ENCODE results near the gene REV1.

DNA sequence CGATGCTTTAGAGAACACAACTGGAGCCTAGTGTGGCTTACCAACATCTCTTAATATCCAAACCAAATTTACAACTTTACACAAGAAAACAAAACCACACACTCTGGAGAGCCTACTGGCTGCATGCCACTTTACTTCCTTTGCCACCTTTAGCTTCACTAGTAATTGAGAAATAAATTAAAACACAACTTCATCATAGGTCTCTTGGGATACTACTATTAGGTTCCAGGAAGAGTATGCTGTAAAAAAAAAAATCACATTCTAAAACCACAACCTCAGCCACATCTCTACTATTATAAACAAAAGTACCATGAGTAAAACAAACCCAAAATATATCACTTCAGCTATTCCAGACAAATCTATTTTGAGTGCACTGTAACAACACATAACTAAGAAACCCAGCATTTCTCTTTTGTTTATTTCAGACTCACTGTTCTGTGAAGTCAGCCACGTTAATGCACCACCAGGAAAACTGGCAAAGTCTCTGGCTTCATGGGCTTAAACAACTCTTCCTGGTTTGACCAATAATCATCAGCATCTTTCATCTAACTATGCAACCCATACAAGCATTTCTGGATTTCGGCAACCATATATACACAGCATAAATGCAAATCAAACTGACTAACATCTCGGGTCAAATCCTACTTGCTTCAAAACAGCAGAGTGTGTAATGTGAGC, 59.1 kb downstream of the REV1 start:
- TF ChIP-seq, protein P1, sequence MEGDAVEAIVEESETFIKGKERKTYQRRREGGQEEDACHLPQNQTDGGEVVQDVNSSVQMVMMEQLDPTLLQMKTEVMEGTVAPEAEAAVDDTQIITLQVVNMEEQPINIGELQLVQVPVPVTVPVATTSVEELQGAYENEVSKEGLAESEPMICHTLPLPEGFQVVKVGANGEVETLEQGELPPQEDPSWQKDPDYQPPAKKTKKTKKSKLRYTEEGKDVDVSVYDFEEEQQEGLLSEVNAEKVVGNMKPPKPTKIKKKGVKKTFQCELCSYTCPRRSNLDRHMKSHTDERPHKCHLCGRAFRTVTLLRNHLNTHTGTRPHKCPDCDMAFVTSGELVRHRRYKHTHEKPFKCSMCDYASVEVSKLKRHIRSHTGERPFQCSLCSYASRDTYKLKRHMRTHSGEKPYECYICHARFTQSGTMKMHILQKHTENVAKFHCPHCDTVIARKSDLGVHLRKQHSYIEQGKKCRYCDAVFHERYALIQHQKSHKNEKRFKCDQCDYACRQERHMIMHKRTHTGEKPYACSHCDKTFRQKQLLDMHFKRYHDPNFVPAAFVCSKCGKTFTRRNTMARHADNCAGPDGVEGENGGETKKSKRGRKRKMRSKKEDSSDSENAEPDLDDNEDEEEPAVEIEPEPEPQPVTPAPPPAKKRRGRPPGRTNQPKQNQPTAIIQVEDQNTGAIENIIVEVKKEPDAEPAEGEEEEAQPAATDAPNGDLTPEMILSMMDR (IDR thresholded peaks at IDR 0.05; ENCODE audit: low read length) = no peak
- TF ChIP-seq EZH2 (optimal IDR thresholded peaks at IDR 0.05; ENCODE audit: low read depth, low read length) = no peak
- no peak for TF ChIP-seq EZH2phosphoT487 (IDR thresholded peaks at IDR 0.05; ENCODE audit: low read length)
